ENCODE measurements around the gene OPRL1. TPM values are rescaled to one million over a fixed set of nuclear protein-coding genes. Genes with fewer than 3 reads are reported as not detected.

Gene OPRL1
- polyA plus RNA-seq, 1 experiment, result 0.86 TPM

DNA sequence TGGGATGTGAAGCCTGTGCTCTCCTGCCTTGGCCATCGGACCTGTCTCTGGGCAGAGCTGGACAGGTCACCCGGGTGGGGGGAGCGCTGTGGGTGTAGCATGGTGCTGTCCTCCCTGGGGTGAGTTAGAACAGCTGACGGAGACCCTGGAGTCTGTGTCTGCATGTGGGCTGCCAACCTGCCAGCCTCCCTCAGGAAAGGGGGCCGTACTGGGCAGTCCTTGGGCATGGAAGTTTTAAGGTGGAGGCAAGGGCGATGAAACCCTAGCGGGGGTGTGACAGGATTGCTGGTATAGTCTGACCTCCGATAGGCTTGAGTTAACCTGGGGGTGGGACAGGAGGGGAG, 32.9 kb upstream of the OPRL1 start:
- ChIA-PET CTCF (no interaction called here), POLR2A (no interaction called here)
- H3K4me3 ChIP-seq (ENCODE audit: low read depth, low read length), result no peak overlapping the region
- no peak overlapping the region for H3K27ac ChIP-seq (ENCODE audit: low read depth, low read length)
- DNase-seq (ENCODE audit: low read depth, low spot score), result no peak
- peaks cover 61% of the 10 kb centered on the region for H3K27me3 ChIP-seq (ENCODE audit: control insufficient read depth, insufficient read depth, low read length)
- TF ChIP-seq, protein P1, sequence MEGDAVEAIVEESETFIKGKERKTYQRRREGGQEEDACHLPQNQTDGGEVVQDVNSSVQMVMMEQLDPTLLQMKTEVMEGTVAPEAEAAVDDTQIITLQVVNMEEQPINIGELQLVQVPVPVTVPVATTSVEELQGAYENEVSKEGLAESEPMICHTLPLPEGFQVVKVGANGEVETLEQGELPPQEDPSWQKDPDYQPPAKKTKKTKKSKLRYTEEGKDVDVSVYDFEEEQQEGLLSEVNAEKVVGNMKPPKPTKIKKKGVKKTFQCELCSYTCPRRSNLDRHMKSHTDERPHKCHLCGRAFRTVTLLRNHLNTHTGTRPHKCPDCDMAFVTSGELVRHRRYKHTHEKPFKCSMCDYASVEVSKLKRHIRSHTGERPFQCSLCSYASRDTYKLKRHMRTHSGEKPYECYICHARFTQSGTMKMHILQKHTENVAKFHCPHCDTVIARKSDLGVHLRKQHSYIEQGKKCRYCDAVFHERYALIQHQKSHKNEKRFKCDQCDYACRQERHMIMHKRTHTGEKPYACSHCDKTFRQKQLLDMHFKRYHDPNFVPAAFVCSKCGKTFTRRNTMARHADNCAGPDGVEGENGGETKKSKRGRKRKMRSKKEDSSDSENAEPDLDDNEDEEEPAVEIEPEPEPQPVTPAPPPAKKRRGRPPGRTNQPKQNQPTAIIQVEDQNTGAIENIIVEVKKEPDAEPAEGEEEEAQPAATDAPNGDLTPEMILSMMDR (IDR thresholded peaks at IDR 0.05; ENCODE audit: low read depth, low read length), result no peak
- no peaks in the 10 kb centered on the region; the same call in 1 of the 2 replicates for H3K9me3 ChIP-seq (ENCODE audit: control insufficient read depth, insufficient read depth, low read length)

DNA sequence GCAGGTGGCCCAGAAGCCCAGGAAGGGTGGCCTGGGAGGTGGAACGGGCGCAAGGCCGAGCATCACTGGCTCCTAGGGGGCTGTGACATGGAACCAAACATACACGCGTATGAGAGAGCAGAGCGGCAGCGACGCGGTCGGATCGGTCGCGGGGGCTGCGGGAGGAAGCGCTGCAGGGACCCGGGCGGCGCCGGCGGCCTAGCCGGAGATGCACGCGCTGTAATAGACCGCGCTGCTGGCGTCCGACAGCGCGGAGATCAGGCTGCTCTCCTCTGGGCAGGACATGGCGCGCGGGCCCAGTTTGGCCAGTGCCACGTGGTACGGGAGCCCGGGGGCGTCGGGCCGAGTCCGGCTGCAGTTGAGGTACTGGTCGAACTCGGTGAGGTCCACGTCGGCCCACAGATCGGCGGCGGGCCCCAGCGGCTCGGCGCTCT, 31.9 kb upstream of the OPRL1 start:
- TF ChIP-seq, protein P1 (IDR thresholded peaks at IDR 0.05; ENCODE audit: low read depth, low read length), result no peak
- ChIA-PET POLR2A (no interaction called here), CTCF (no interaction called here)
- no peak overlapping the region for H3K27ac ChIP-seq (ENCODE audit: low read depth, low read length)
- no peaks in the 10 kb centered on the region; the same call in 1 of the 2 replicates for H3K9me3 ChIP-seq (ENCODE audit: control insufficient read depth, insufficient read depth, low read length)
- peaks cover 62% of the 10 kb centered on the region for H3K27me3 ChIP-seq (ENCODE audit: control insufficient read depth, insufficient read depth, low read length)
- H3K4me3 ChIP-seq (ENCODE audit: low read depth, low read length), result no peak overlapping the region
- DNase-seq (ENCODE audit: low read depth, low spot score), result no peak

DNA sequence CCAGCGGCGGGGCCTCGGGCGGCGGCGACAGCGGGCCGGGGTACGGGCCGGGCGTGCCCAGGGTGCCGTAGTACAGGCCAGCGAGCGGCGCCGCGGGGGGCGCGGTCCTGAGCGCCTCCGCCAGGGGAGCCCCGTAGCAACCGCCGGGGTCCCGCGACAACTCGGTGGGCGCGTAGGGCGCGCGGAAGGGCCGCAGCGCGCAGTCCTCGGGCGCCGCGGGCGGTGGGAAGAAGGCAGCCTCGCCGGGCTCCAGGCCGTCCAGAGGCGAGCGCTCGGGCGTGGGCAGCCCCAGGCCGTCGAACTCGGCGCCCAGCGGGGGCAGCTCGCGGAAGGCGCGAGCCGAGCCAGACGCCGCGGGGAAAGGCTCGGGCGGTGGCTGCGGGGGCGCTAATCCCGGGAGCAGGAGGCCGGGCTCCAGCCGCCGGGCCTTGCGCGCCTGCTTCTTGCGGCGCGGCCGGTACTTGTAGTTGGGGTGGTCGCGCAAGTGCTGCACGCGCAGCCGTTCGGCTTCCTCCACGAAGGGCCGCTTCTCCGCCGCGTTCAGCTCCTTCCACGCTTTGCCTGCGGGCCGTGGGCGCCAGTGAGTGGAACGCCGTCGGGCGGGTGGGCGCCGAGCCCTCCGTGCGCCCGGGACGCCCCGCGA, 31.4 kb upstream of the OPRL1 start:
- DNase-seq (ENCODE audit: low read depth, low spot score), result no peak
- peaks cover 60% of the 10 kb centered on the region for H3K27me3 ChIP-seq (ENCODE audit: control insufficient read depth, insufficient read depth, low read length)
- CTCF ChIA-PET, result no interaction called here
- no peaks in the 10 kb centered on the region; the same call in 1 of the 2 replicates for H3K9me3 ChIP-seq (ENCODE audit: control insufficient read depth, insufficient read depth, low read length)
- TF ChIP-seq, protein P1 (IDR thresholded peaks at IDR 0.05; ENCODE audit: low read depth, low read length), result no peak
- POLR2A ChIA-PET, result no interaction called here
- no peak overlapping the region for H3K27ac ChIP-seq (ENCODE audit: low read depth, low read length)
- H3K4me3 ChIP-seq (ENCODE audit: low read depth, low read length), result no peak overlapping the region

DNA sequence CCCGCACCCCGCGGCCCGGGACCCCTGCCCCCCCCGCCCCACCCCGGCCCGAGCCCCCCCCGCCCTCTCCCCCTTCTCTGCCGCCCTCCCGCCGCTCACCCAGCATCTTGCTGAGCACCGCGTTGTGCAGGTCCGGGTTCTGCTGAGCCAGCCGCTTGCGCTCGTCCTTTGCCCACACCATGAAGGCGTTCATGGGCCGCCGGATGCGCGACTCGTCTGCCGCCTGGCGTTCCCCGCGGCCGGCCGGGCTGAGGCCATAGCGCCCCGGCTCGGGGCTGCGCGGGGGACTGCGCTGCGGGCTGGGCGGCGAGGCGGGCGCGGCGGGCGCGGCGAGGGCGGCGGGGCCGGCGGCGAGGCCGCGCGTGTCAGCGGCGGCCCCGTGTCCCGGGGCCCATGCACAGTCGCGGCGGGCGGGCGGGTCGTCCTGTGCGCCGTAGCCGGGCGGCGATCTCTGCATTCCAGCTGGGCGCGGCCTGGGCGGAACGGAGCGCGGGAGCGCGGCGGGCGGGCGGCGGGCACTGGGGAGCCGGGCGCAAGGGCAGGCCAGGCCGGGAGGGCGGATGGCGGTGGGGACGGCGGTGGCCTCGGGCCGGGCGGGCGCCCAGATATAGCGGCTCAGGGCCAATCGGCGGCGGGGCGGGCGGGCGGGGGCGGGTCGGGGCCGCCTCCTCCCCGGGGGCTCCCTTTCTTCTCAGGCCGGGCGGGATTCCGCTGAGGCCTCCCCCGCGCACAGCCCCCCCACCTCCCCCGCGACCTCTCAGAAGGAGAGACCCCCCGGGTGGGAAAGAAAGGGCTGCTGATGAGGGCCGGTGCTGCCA, 30.6 kb upstream of the OPRL1 start, which contains the start of gene SOX18:
Gene SOX18 (minus strand): TSS at position 580 of the 818 bp plus-strand sequence. CDS start 123 bp downstream, at position 457.
- CTCF ChIA-PET, result no interaction called here
- TF ChIP-seq, protein P1 (IDR thresholded peaks at IDR 0.05; ENCODE audit: low read depth, low read length), result no peak
- no peaks in the 10 kb centered on the region; the same call in 1 of the 2 replicates for H3K9me3 ChIP-seq (ENCODE audit: control insufficient read depth, insufficient read depth, low read length)
- H3K4me3 ChIP-seq (ENCODE audit: low read depth, low read length), result no peak within 1 kb of the TSS
- POLR2A ChIA-PET, result no interaction called here
- H3K27ac ChIP-seq (ENCODE audit: low read depth, low read length), result no peak within 1 kb of the TSS
- H3K27me3 ChIP-seq (ENCODE audit: control insufficient read depth, insufficient read depth, low read length), result peaks cover 62% of the 10 kb centered on the region
- DNase-seq (ENCODE audit: low read depth, low spot score), result no peak

DNA sequence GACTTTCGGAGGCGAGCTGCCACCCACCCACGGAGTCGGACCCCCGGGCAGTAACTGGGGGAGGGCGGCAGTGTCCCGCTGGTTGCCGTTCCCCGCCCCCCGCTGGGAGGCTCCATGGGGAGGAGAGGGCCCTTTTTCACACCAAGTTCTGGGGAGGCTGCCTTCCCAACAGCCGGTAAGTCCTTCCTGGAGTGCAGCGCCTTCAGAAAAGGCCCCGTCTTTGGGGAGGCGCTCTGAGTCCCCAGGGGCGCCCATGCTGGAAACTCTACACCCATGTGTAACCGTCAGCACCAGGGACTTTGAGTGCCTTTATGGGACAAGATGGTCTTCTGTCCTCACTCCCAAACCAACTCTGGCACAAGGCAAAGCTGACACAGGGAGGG, 30.0 kb upstream of the OPRL1 start:
- H3K27me3 ChIP-seq (ENCODE audit: control insufficient read depth, insufficient read depth, low read length), result peaks cover 62% of the 10 kb centered on the region
- H3K9me3 ChIP-seq (ENCODE audit: control insufficient read depth, insufficient read depth, low read length), result no peaks in the 10 kb centered on the region; the same call in 1 of the 2 replicates
- no peak overlapping the region for H3K4me3 ChIP-seq (ENCODE audit: low read depth, low read length)
- H3K27ac ChIP-seq (ENCODE audit: low read depth, low read length), result no peak overlapping the region
- ChIA-PET POLR2A (interaction anchor here (1.4 kb wide), 1 partner anchor 13 kb away, joined by 5 read pairs; the partner anchor contains the start of gene TCEA2), CTCF (interaction anchor here (1.1 kb wide), 1 partner anchor 11 kb away, joined by 3 read pairs; no protein-coding TSS in a partner anchor)
- DNase-seq (ENCODE audit: low read depth, low spot score), result no peak
- TF ChIP-seq, protein P1 (IDR thresholded peaks at IDR 0.05; ENCODE audit: low read depth, low read length), result no peak
